Sigmoid colon (tissue), 4 donors: ENCODE measurements around the gene CRYZ.

Source experiments
- CTCF ChIP-seq, 4 experiments: fragments of 450-650 bp in 3 of 4; fragments of 200-600 bp in 1 of 4; IDR thresholded peaks; one replicate each; pipeline ENCODE4 v1.5.1; 2016 to 2019; ENCODE audit warnings: antibody characterized with exemption in 4 of 4, mild to moderate bottlenecking in 3 of 4, moderate library complexity in 2 of 4
- POLR2AphosphoS5 ChIP-seq, 4 donors: sonication (generic); formaldehyde crosslinking; IDR thresholded peaks; one replicate each; pipeline ENCODE4 v1.6.1; 2017; ENCODE audit warnings: antibody characterized with exemption in 4 of 4

DNA sequence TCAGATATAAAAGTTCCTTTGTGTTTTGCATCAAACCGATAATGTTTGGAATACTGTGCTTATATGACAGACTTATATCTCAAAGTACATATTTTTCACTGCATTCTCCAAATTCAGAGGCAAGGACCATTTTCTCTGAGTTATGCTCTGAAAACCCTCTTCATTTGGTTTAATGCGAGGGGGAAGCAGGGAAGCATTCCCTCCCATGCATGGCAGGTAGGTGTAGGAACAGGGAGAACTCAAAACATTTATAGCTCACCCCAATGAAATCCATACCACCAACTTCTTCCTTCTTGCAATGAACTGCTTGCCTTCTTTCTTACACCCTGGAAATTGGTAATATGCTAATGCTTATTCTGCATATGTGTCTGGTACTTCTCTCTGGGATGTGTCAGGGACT lies 48.5 kb downstream of the CRYZ start:
- no peak for TF ChIP-seq CTCF (IDR thresholded peaks at IDR 0.05)
- TF ChIP-seq POLR2AphosphoS5 (IDR thresholded peaks at IDR 0.05) = no peak
